Measurements from ENCODE around the gene LOXL1.

The LOXL1 gene

DNA sequence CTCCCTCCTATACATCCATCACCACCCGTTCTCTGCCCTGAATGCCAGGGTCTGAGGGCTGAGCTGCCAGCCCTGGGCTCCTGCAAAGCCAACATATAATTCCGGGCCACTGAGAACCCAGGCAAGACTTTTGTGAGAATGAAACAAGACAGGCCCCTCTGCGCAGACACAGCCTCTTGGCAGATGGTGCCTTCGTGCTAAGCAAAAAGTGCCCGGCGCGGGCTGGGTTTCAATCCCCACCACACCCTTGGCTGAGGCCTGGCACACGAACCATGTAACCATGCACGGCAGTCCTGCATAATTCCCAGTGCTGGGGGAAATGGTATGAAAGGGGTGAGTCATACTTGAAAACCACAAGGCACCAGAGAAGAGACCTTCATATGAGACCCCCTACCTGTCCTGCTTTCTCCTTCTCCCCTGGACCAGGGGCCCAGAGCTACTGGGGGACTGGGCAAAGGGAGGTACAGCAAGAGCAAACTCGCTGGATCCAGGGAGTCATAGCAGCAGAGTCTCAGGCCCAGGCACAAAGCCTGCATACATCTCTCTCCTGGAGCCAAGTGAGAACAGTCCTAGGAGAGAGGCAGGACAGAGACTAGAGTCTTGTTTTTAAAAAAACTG lies 26.1 kb upstream of the LOXL1 start:
- DNase-seq, result peak; percentile 48

DNA sequence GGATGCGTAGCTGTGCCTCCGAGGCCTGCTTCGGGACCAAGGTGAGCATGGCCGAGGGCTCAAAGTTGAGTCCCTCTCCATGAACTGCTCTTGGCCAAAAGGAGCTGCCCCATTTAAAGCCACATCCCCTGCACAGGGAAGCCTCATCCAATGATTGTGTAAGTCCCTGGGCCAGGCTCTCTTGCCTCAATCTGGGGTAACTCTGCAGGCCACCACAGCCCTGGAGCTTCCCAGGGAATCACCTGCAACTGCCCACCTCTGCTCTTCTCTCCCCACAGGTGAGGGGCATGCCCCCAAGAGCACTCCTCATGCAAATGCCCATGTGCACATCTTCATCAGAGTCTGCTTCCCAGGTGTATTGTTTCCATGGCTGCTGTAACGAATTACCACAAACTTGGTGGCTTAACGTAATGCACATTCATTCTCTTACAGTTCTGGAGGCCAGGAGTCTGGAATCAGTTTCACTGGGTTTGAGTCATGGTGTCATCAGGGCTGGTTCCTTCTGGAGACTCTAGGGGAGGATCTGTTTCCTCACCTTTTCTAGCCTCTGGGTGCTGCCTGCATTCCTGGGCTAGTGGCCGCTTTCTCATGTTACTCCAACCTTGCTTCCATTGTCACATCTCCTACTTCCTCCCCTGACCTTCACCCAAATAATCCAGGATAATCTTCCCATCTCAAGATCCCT lies 25.0 kb upstream of the LOXL1 start:
- no peak for DNase-seq

DNA sequence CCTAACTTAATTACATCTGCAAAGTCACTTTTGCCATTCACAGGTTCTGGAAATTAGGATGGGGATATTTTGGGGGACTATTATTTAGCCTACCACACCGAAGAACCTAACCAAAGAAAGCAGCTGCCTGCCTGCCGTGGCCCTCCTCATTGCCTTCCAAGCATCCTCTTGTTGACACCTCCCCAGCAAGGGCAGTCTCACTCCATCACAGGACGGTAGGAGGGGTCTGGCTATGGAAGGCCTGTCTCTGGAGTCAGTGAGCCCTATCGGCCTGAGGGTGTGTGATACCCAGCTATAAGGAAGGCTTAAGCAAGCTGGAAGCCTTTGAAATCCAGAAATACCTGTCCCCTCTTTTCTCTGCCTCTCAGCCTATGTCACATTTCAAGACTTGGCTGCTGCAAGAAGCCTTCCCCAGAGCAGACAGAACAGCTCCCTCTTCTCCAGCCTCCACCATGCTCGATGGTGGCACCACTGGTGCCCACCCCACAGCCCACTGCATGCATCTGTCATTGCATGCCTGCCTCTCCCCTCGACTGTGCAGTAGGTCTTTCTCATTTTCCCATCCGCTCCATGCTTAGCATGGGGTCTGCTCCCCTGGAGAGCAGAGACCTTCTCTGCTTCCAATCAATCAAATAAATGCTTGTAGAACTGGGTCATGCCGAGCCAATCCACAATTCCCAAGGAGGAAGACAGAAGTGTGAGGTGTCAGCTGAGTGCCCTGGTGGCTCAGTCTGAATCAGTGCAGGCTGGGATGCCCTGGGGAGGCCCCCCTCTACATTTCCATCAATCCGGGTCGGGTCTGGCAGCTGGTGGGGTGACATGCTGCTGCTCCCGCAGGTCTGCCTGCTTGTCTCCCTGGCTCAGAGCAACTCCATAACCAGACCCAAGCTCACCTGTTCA lies 23.9 kb upstream of the LOXL1 start:
- no peak for DNase-seq

DNA sequence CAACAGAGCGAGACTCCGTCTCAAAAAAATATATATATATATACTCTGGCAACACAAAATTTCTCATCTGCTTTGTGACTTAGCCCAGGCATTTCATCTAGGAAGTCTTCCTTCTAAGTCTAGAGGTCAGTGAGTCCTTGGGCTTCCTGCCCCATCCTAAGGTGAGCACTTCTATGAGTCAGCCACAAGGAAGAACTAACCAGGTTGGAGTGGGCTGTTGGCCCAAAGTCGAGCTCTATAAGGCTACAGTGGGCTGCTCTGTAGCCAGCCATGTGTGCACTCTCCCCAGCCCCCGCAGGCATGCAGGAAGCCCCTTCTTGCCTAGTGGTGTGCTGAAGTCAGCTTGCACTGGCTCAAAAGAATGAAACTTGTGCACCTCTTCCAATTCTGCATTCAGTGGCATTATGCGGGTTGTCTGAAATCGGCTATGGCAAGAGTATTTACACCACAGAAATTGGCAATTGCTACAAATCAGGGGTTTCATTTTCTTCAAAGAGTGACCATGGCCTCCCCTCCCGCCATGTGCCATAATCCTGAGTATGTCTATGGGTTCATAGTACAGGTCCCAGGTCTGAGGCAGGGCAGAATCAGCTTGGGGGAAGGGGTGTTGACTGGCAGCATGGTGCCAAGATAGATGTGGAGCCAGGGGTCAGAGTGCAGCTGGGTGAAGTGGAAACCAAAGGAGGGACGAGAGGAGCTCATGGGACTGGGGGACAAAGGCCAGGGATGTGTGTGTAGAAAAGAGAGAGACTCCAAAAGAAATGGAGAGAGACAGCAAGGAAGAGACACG lies 22.0 kb upstream of the LOXL1 start:
- DNase-seq, result no peak

DNA sequence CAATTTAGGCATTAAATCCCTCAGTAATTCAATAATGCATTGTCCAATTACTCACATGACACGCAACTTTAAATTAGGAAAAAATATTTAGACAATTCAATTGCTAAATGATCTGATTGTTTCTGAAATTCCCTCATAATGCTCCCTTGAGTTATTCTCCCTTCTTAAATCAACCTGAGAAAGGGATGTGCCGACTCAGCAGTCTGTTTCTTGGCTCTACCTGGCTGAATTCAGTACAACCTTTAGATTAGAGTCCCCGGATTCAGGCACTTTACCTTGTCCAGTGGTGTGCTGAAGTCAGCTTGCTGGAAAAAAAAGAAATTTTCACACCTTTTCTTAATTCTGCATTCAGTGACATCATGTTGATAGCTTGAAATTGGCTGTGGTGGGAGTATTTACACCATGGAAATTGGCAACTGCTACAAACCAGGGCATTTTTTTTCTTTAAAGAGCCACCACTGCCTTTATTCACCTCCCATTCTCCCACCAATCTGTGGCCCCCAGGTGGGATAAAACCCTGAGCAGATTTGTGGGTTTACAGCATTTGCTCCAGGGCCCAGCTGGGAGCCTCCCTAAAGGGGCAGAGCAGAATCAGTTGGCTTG lies 20.9 kb upstream of the LOXL1 start:
- no peak for DNase-seq

DNA sequence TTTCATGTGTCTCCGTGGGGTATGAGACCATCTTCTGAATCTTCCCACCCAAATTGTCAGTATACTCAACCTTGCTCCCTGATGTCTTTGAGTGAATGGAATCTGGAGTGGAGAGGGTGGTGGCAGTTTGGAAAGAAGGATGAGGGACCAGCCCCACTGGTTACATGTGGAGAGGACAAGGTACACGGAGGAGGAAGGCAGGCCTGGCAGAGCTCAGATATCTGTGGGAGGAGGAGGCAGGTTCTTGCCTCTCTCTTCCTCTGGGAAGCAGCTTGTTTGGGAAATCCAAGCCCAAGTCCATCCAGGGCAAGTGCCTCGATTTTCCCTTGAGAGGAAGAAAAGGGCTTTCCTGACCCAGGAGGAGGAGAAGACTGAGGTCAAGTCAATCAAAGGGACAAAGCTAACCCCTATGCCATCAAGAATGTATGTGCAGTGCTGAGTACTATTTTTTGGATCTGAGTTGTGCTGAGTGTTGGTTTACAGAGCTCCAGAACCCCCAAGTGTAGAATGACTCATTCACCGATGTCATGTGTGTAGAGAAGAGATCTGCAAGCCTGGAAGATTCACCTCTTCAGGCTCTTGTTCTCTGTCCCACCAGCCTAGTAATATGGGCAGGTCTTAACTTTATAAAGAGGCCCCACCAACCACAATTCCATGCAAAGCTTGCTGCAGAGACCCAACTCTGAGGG lies 19.8 kb upstream of the LOXL1 start:
- DNase-seq, result peak; percentile 53

DNA sequence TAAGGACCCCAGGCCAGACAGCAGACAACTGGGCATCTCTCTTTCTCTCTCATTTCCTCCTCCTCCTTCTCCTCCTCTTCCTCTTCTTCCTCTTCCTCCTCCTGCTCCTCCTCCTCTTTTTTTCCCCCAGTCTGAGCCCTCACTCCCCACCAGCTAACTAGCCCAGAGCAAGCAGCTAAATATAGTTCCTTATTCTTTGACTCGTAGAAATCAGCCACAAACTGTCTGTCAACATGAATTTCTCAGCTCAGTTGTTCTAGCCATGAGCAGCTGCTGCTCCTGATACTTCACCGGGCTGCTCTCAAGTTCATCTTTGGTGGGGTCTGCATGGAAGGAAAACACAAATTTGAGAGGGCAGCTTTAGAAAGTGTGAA lies 19.2 kb upstream of the LOXL1 start:
- no peak for DNase-seq

DNA sequence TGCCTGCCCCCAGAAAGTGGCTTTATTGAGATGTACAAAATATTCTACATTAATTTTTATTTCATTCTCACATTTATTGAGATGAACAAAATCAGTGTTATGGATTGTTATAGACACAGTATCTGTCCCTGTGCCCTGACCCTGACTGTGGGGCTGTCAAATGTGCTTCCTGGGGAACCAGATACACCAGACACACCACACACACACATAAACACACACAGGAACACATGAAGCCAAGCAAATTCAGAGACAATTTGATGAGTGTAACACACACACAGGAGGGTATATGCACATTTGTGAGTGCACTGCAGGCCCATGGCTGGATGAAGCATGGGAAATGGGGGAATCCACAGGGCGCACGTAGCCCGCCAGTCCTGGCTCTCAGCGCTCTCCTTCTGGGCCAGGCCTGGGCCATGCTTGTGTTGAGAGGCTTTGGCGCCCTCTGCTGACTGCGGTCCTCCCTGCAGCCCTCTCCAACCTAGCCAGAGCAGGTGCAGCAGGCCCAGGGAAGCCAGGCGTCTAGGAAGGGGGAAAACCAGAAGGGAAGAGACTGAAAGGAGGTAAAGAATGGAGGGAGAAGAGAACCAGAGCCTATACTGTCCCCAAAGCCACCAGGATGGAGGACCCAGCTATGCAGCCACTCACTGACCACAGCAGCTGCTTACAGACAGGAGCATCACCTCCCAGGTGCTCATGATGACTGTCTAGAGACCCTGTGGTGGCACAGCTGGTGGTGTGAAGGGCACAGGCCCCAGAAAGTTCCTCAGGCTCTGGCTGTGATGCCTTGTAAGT lies 18.0 kb upstream of the LOXL1 start:
- DNase-seq, result peak; percentile 57

DNA sequence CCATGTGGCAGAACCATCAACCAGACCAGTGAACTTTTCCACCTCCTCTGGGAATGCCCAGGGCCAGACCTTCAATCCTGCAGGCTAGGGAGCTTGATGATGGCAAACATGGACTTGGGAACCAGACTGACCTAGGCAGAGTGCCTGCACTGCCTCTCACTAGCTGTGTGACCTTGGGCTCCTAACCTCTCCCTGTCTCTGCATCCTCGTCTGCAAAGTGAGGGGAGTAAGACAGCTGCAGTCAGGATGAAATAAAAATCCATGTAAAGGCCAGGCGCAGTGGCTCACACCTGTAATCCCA lies 17.5 kb upstream of the LOXL1 start:
- no peak for DNase-seq

DNA sequence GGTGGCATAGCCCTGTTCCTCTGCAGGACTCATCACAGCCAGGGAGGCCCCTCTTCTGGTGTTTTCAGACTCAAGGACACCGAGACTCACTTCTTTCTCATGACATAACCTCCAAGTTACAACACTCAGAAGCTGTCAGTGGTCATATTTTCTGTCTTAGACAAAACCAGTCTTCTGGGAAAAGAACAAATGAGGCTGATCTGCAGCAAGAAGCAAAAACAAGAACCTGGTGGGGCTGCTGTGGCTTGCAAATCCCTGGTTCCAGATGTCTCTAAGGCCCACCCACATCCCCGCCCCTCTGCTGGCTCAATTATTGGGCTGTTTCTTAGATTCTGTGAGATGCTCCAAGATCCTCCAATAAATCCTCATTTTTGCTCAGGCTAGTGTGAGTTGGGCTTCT lies 16.6 kb upstream of the LOXL1 start:
- no peak for DNase-seq

DNA sequence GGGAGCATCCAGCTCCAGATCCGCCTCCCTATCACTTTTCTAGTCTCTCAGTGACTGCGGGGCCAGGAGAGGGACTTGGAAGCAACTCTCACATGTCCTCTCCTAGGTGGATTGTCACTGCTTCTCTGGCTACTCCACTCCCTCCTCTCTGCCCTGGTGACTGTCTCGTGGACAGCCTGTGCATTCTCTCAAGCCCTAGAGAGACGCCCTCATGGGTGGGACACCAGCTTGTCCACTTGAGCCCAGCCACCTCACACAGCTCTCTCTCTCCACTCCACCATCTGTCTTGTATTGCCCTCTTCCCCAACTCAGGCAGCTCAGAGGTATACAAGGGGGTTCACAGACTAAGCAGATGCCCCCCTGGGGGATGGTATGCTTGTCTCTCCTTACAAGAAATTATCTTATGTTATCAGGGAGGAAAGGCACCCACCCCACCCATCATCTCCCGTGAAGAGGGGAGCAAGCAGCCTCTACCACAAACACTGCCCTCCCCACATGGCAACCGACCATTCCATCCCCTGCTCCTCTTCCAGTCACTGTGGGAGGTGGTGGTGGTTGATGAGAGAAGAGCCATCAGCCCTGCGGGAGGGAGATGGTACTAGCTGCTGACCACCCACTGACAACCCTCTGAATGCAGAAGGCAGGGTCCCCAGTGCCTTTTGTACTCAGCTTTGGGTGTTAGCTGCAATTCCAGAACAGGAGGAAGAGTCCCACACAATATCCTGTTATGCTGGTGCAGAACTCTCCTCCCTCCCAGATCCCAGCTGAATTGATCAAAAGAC lies 15.5 kb upstream of the LOXL1 start:
- no peak for DNase-seq

DNA sequence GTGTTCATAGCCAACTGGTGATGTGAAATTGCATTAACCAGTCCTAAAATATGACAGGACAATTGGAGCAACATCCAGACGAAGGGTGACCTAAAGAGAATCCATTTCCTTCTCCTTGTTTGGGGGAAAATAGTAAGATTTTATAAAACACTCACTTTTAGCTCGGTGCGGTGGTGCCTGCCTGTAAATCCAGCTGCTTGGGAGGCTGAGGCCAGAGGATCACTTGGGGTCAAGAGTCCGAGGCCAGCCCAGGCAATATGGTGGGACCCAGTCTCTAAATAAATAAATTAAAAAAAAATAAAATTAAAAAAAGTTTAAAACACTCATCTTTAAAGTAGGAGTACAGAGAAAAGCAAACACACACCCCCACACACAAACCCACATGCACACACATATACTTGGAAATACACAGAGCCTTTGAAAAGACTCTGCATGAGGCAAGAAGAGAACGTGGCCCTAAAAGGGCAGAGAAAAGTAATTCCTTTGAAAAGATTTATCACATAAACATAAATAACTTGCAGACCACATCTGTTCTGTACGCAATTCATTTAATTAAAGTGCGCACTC lies 14.1 kb upstream of the LOXL1 start:
- DNase-seq, result no peak

DNA sequence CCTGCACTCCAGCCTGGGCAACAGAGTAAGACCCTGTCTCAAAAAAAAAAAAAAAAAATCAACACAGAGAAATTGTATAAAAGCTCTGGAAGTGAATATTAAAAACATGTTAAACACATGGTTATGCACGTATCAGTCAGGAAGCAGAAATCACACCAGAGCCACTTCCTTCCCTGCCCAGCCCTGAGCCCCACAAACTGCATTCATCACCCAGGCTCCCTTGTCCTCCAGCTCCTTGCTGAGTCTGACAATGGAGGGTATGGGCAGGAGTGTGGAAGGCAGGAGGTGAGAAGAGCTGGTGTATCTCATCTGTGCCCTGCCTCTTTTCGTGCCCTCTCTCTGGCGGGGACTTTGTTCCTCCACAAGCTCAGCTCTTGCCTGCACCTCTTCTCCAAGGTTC lies 12.1 kb upstream of the LOXL1 start:
- no peak for DNase-seq

DNA sequence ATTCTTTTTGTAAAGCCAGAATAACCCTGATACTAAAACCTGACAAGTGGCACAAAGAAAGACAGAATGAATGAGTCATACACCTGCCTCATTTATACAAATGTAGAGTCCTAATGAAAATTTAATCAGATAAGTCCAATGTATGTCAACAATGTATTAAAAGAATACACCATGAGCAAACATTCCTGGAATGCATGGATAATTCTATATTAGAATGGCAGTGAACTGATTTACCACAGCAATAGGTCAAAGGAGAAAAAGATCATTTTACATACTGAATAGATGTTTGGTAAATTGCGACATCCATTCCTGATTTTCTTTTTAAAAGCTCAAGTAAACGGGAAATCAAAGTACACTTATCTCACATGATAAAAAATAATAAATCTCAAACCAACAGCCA lies 11.2 kb upstream of the LOXL1 start:
- peak; percentile 58 for DNase-seq

DNA sequence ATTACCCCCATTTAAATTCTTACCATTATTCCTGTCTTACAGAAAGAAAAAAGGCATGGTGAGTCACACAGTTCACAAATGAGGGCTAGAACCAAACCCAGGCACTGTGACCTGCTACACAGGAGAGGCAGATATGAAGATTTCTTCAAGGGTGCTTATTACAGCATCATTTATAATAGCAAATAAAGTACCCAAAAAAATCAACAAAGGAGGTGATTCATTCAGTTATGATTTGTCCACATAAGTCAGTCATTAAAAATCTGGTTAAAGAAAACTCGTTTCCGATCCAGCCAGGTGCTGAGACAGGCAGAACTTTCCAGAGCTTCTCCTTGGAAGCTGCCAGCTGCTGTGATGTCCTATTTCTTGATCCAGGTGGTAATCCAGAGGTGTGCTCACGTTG lies 7.5 kb upstream of the LOXL1 start:
- DNase-seq, result no peak

DNA sequence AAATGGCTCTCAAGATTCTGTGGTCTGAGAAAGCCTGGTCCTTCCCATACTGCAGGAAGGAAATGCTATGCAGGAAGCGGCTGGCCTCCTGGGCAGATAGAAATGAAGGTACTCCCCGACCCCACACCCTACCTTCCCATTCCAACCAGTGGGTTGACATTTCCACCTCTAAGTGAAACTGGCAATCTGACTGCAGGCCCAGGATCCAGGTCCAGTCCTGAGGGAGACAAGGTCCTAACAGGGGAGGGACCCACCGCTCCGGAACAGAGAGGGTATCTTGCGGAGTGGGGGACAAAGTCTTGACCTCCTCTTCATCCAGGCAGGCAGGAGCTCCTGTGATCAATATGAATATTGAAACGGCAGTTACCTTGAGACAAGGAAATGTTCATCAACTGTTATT lies 6.6 kb upstream of the LOXL1 start:
- DNase-seq, result no peak

DNA sequence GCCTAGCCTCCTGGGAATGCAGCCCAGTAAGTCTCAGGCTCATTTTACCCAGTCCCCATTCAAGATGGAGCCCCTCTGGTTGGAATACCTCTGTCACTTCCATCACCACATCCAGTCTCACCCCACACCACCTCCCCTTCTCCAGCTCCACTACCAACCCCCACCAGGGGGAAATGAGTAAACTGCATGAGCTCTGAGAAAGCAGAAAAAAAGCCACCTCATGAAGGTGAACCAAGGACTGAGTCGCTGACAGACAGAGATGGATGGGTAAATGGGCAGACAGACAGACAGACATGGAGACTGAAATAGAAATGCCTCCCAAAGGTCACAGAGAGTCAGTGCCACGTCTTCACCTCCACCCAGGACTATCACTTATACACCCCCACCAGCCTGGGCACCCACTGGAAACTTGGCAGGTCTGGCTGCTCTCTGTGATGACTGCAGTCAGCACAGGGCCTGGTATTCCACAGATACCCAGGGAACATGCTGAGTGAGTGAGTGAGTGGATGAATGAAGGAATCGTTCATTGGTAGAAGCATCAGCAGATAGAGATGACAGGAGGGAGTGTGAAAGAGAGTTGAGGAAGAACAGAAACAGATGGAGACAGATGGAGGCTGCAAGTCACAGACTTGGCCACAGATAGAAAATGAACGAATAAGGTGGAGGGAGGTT lies 4.9 kb upstream of the LOXL1 start:
- DNase-seq, result no peak

DNA sequence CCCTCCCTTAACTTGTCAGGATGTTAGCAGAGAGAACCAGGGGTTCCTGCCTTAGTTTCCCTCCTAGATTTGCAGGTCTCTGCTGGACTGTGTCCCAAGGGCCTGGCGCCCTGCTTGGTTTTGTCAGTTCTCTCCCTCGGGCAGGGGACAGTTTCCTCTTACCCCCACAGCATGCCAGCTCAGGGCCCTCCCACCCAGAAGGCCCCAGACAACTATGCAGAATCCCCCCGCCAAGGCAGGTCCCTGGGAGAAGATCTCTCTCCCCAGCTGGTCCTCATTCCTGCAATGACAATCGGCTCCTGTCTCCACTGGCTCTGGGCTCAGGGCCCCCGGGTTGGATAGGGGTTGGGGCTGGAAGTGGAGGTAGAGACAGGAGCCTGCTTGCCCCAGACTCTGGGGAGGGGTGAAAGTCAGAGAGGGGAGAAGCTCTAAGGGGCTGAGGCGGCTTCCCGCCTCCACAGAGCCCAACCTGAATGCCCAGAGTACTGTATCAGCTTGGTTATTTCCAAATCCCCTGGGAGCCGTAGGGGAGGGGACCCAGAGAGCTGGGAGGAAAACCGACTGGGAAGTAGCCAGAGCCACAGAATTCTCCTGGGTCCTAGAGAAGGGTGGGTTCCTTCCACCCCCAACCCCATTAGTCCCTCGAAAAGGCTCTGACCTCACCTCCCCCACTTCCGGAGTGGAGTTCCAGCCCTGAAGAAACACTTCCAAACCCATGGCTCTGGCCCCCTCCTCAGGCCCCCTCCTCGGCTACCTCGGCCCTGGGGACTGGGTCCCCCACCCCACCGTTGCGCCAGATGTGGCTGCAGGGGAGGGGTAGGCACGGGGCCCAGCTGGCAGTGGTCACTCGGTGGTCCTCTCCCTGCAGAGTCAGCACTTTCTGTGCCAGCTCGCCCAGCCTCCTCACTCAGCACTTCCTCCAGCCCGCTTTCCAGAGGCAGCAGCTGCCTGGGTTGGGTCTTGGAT lies 3.8 kb upstream of the LOXL1 start:
- peak; percentile 75 for DNase-seq

DNA sequence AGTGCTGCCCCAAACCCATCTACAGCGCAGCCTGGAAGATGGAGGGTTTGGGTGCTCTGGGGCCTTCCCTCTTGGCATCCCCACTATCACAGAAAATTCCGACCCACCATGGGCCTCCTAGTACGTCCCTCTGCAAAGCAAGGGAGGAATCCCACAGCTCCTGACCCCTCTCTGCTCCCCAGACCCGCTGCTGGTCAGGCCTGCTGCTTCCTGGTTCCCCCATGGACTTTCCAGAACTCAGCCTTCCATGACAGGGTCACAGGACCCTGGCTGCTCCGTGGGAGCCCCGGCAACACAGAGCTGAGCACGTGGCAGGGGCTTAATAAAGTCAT lies 3.1 kb upstream of the LOXL1 start:
- no peak for DNase-seq
